ENCODE measurements around the gene ELMOD3. TPM values are rescaled to one million over a fixed set of nuclear protein-coding genes. Genes with fewer than 3 reads are reported as not detected.
A peak's percentile ranks its signal among the peaks of the same experiment; 100 is the strongest.

The ELMOD3 gene
- total and polyA plus RNA-seq, 9 of the 15 experiments (the other 6 are each of a cell fraction or from before 2014, with no cell fraction given): 2.7 to 18.7 (median 11.6) TPM

GRCh38 chr2:85354286-85355072 lies at the start of gene ELMOD3, which contains the start of gene RETSAT (continued):
- TF ChIP-seq BRD4 (IDR thresholded peaks at IDR 0.05): no peak; the same call in none of the 2 replicates
- TF ChIP-seq CREB1 (IDR thresholded peaks at IDR 0.05): no peak; the same call in 1 of the 2 replicates
- TF ChIP-seq CREB1 (CRISPR knock-in tag; IDR thresholded peaks at IDR 0.05): peak; percentile 61; the same call in 1 of the 2 replicates
- TF ChIP-seq TSC22D4 (tag; IDR thresholded peaks at IDR 0.05): no peak
- TF ChIP-seq TOE1 (IDR thresholded peaks at IDR 0.05; ENCODE audit: borderline replicate concordance): peak; percentile 89
- no peak for TF ChIP-seq TOE1 (CRISPR knock-in tag; IDR thresholded peaks at IDR 0.05; ENCODE audit: borderline replicate concordance, low read depth)
- TF ChIP-seq PRPF4 (IDR thresholded peaks at IDR 0.05; ENCODE audit: insufficient read depth, low read depth, low read length, poor library complexity, severe bottlenecking): no peak
- no peak for TF ChIP-seq ZNF398 (CRISPR knock-in tag; IDR thresholded peaks at IDR 0.05)
- TF ChIP-seq ZNF140 (CRISPR knock-in tag; IDR thresholded peaks at IDR 0.05): no peak
- TF ChIP-seq RFX1 (IDR thresholded peaks at IDR 0.05): no peak
- TF ChIP-seq OTX1 (CRISPR knock-in tag; IDR thresholded peaks at IDR 0.05): 0 out of 2 replicates have a peak, but pooled peaks have one; percentile 69
- TF ChIP-seq JUN (IDR thresholded peaks at IDR 0.05; ENCODE audit: borderline replicate concordance, low read depth, low read length): 0 out of 2 replicates have a peak, but pooled peaks have one; percentile 41
- TF ChIP-seq JUN (CRISPR knock-in tag; IDR thresholded peaks at IDR 0.05; ENCODE audit: borderline replicate concordance): no peak
- no peak for TF ChIP-seq RFX7 (CRISPR knock-in tag; IDR thresholded peaks at IDR 0.05)
- peak; percentile 60; the same call in 1 of the 2 replicates for TF ChIP-seq CTBP1 (IDR thresholded peaks at IDR 0.05; ENCODE audit: borderline replicate concordance)
- TF ChIP-seq SRSF1 (IDR thresholded peaks at IDR 0.05; ENCODE audit: low read depth, low read length): no peak
- TF ChIP-seq ATF4 (CRISPR knock-in tag; IDR thresholded peaks at IDR 0.05): no peak
- TF ChIP-seq ZNF766 (CRISPR knock-in tag; conservative IDR thresholded peaks at IDR 0.05): no peak; the same call in 1 of the 2 replicates
- TF ChIP-seq NONO (IDR thresholded peaks at IDR 0.05; ENCODE audit: low read depth in 2 of 2, low read length in 1 of 2): no peak
- no peak for TF ChIP-seq KLF10 (CRISPR knock-in tag; IDR thresholded peaks at IDR 0.05)
- TF ChIP-seq NCOR1 (IDR thresholded peaks at IDR 0.05): no peak
- no peak for TF ChIP-seq ZNF280A (IDR thresholded peaks at IDR 0.05; ENCODE audit: low read depth, partially characterized antibody)
- TF ChIP-seq NFATC3 (IDR thresholded peaks at IDR 0.05): no peak
- no peak for TF ChIP-seq MTA2 (IDR thresholded peaks at IDR 0.05; ENCODE audit: low read depth)

All from K562 (cell line).